Jurkat, Clone E6-1 (cell line): ENCODE data around the gene GBP2.
A peak's percentile ranks its signal among the peaks of the same experiment; 100 is the strongest.
"Not testable (repeated sequence)": the region's sequence is repeated elsewhere in the genome, so short reads cannot be mapped to it uniquely, and the experiment has no call there.

Experiments
- DNase-seq: peaks from one replicate; pipeline ENCODE4 v3.0.0-alpha.2; 2011; ENCODE audit warnings: low read depth, low spot score
- H3K4me3 ChIP-seq: 2 replicates; pipeline ENCODE4 v1.5.1; 2011; ENCODE audit warnings: mild to moderate bottlenecking, low read length, control low read depth, moderate library complexity

Gene GBP2

DNA sequence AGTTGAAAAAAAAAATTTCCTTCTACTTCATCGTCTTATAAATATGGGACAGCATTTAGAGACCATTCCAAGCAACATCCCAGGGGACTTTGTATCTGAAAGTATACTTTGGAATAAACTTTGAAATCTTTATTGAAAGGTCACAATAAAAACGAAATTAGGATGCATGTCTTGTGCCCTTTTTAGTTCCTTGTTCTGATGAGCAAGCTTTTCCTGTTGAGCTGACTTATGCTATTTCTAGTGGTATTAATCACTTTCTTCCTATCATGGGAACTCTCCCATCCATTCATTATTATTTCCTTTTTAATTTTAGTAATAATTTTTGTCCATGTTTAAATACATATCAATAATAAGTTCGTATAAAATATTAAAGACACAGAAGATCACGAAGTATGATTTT, 4.0 kb upstream of the GBP2 start:
- H3K4me3 ChIP-seq = no peak overlapping the region
- no peak for DNase-seq

DNA sequence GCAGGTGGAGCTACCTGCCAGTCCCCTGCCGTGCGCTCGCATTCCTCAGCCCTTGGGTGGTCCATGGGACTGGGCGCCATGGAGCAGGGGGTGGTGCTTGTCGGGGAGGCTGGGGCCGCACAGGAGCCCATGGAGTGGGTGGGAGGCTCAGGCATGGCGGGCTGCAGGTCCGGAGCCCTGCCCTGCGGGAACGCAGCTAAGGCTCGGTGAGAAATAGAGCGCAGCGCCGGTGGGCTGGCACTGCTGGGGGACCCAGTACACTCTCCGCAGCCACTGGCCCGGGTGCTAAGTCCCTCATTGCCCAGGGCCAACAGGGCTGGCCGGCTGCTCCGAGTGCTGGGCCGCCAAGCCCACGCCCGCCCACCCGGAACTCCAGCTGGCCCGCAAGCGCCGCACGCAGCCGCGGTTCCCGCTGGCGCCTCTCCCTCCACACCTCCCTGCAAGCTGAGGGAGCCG, 2.1 kb upstream of the GBP2 start:
- not testable (repeated sequence) for H3K4me3 ChIP-seq, DNase-seq

DNA sequence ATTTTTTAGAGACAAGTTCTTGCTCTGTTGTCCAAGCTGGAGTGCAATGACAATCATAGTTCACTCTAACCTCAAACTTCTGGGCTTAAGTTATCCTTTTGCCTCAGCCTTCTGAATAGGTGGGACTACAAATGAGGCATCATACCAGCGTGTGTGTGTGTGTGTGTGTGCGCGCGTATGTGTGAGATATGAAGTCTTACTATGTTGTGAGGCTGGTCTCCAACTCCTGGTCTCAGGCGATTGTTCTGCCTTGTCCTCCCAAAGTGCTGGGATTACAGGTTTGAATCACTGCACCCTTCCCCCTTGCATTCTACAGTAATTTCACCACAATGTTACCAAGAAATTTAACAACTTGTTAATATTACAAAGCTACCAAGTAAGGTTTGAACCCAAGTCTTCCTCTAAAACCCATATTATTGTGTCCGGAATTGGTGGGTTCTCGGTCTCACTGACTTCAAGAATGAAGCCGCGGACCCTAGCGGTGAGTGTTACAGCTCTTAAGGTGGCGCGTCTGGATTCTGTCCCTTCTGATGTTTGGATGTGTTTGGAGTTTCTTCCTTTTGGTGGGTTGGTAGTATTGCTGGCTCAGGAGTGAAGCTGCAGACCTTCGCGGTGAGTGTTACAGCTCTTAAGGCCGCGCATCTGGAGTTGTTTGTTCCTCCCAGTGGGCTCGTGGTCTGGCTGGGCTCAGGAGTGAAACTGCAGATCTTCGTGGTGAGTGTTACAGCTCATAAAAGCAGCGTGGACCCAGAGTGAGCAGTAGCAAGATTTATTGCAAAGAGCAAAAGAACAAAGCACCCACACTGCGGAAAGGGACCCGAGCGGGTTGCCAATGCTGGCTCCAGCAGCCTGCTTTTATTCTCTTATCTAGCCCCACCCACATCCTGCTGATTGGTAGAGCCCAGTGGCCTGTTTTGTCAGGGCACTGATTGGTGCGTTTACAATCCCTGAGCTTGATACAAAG, 970 bp upstream of the GBP2 start:
- not testable (repeated sequence) for DNase-seq, H3K4me3 ChIP-seq

DNA sequence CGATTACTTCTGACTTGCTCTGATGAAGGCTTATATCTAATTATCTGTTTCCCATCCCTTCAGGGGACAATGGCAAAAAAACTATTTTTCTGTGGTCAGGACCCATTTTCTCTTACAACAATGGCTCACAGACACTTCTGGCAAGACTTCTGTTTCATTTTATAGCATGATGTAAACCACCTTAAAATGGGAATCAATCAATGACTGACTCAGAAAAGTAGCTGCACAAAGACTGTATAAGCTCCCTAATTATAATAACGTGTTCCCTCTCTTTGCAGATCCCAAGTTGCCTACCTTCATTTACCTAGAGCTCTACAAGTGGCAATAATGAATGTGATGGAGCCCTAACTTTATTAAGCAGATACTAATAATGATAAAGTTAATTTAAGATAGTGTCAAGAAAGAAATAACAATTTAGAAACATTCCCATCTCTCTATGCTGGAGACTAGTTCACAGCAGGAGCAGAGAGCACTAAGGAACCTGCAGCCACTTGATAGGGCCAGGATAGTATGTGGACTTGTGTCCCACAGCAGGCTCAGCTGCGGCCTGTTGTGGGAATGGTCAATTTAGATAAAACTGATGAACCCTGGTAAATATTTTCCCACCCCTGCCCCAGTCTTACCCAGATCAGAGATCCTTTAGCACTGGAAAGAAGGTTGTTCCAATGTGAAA, 538 bp downstream of the GBP2 start:
- no peak overlapping the region for H3K4me3 ChIP-seq
- no peak for DNase-seq

DNA sequence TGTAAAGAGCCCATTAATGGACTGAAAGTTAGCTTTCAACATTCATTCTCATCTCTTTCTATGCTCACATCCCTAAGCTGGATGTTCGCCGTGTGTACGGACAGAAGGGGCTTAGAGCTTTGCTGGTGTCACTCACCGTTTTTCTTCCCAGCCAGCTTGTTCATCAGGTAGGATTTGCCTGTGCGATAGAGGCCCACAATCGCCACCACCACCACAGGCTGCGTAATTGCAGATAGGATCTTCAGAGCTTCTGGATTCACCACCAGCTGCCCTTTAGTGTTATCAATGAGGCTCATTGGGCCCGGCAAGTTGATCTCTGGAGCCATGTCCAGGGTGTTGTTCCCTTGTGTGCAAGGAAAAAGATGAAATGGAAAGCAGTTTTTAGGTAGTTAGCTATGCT, 4.3 kb downstream of the GBP2 start:
- no peak for DNase-seq
- H3K4me3 ChIP-seq = no peak overlapping the region

DNA sequence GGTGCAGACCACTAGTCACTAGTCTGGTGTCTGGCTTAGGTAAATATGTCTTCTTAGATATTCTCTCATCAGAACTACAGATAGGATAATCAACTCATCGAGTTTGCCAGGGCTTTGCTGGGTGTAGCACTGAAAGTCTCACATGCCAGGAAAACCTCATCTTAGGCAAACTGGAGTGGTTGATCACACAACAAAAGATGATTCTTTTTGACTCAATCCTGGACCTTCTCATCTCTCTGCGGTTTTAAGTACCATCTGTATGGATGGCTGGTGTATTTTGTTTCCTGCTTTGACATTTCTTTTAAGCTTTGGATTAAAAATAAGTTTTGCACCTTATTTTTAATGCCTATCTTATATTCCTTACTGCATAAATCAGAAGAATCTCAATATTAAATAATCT, 11.3 kb downstream of the GBP2 start:
- H3K4me3 ChIP-seq = no peak overlapping the region
- DNase-seq = peak; percentile 46

DNA sequence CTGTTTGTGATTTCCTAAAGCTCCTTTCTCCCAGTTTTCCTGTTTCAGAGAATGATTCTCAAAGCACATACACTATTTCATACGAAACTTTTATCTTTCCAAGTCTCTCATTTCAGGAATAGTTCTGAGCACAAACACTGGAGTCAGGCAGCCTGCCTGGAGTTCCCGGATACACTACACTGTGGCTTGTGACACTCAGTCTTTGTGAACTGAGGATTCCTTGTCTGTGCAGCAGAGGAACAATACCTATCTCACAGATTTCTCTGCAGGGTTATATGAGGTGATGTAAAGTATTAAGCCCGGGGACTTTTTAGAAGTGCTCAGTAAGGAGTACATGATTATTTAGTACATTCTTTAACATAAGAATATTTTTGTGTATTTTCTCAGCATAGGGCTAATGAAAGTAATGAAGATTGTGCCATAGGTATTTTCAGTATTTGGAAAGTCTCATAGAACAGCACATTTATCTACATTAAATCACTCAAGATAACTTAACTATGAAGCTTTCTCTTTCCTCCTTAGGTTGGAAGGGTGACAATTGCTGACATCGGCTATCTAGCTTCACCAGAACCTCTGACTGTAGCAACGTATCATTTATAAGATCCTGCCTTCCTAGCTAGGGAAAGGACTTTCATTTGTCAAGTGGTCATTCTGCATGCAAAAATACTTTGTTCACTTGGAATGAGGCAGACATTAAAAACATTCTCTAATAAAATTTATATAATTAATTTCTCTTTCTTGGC, 12.9 kb downstream of the GBP2 start:
- DNase-seq = no peak
- no peak overlapping the region for H3K4me3 ChIP-seq

DNA sequence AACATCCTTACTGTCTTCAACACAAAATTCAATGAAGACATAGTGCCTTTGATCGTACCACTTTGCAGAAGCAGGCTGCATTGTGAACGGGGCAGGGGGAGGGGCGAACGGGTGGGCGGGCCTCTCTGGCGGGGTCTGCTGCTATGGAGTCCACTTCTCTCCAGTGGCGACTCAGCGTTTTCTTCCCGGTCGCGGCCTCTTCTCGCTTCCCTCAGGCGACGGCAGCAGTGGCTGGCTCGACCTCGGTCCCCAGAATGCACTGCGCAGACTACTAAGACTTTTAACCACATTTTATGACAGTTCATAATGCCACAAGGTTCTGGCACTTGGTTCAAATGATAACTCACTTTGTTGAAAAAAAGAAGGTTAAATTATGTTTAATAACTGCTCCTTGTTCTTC, 21.2 kb downstream of the GBP2 start:
- no peak for DNase-seq

DNA sequence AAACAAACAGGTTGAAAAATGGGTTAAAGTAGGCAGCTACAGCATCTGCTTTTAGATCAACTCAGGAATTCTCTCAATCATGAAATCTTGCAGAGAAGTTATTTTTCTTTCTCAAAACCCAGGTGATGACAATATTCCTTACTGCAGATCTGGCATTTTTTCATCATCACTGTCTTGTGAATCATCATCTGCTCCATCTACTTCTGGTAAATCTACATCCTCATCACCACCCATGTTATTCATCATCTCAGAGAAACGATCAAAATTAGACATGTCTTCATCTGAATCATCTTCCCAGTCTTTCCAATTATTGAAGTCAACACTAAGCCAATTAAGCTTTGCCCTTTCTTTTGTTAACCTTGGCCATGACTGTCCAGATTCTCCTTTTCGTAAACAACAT, 21.8 kb downstream of the GBP2 start:
- no peak overlapping the region for H3K4me3 ChIP-seq
- no peak for DNase-seq

More for the DNA sequence above, 21.2 kb downstream of the GBP2 start:
- H3K4me3 ChIP-seq = no peak overlapping the region

DNA sequence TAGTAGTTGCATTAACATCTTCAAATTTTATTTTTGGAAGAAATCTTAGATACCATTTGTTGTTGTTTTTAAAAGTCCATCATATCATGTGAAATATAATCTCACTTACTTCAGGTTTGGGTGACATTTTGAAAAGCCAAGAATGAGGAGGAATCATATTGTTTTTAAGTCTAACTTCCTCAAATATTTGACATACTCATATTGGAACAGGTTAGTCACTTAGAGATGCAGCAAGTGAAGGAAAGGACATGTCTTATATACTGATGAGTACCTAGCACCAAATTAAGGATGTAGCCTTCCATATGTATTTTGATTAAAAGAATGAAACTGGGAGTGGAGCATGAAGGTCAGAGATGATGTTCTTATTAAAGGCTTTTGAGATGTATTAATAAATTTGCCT, 23.9 kb downstream of the GBP2 start:
- DNase-seq = no peak

DNA sequence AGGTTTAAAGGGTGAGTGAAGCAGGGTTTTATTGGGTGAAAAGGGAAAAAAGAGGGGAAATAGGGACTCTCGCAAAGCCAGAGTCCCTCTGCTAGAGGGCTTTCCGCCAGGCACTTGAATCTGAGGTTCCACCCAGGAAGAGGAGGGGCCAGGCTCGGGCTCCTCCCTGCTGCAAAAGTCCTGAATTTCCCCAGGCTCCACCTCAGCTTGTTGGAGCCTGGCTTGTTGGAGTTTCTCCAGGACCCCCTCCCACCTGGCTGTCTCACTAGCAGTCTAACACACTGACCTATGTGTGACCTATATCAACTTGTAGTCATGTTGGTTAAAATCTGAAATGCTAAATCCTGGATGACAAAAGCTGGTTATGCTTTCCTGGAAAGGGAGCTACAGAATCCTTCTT, 25.5 kb downstream of the GBP2 start:
- DNase-seq = no peak
- H3K4me3 ChIP-seq = no peak overlapping the region

More for the DNA sequence above, 23.9 kb downstream of the GBP2 start:
- no peak overlapping the region for H3K4me3 ChIP-seq

DNA sequence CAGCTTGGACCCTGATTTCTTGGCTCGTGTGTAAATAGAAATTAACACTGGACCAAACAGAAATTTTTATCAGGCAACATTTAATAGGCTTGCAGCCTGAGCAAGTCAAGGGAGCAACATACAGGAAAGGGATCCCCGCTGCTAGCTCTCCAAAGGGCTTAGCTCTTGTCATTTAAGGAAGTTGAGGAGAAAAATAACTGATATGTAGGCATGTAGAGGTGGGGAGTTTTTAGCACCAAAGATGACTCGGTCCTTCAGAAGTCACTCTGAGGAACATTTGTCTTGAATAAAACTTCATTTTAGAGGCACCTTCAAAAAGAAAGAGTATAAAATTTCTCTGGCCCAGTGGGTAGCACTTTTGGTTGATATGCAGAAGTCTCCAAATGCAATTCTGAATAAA, 27.1 kb downstream of the GBP2 start:
- H3K4me3 ChIP-seq = no peak overlapping the region
- DNase-seq = no peak

DNA sequence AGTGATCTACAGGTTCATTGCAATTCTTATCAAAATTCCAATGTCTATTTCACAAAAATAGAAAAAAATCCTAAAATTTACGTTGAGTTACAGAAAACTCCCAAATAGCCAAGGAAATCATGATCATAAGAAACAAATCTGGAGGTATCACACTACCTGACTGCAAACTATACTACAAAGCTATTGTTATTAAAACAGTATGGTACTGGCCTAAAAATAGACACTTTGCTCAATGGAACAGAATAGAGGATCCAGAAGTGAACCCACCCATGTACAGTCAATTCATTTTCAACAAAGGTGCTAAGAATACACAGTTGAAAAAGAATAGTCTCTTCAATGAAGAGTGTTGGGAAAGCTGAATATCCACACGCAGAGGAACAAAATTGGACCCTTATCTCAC, 30.2 kb downstream of the GBP2 start:
- DNase-seq = no peak
- H3K4me3 ChIP-seq = no peak overlapping the region

DNA sequence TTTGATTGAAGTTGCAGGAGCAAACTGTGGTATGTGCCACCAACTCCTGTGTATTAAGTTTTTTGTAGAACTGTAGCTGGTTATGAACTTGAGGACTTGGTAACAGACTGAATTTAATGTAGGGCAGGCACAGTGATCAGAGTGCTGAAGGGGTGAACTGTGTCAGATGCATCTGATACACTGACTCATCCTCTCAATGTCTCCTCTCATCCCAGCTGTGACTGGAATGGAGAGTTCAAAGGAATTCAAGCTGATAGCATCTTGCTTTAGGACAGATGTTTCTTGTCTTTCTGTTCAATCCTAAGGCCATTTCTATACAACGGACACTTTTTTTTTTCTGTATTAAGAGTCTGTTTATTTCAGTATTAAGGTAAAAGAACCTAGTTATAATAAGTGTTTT, 36.0 kb downstream of the GBP2 start:
- no peak for DNase-seq
- H3K4me3 ChIP-seq = no peak overlapping the region

DNA sequence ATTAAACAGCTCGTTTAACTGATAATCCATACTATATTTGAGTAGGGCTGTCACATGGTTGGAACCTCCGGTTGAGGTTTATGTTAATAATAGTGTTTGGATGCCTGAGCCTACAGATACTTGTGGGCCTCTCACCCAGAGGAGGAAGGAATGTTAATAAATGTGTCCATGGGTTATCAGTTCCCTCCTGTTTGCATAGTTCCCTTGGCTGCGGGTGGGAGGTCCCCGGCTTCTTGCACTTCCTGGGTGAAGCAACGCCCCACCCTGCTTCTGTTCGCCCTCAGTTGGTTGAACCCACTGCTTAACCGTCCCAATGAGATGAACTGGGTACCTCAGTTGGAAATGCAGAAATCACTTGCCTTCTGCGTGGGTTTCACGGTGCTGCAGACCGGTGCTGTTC, 37.3 kb downstream of the GBP2 start:
- no peak overlapping the region for H3K4me3 ChIP-seq
- no peak for DNase-seq

DNA sequence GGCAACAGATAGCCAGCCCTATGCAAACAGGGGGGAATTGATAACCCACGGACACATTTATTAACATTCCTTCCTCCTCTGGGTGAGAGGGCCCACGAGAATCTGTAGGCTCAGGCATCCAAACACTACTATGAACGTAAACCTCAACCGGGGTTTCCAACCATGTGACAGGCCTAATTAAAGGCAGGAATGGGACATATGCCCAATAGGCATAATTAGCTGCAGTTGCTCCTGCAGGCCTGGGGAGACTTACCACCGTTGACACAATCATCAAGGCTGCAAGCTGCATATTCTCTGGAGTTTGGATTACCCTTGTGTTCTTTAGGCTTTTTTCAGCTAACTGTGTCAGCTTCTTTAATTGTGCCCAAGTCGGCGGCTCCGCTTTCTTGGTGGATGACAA, 38.7 kb downstream of the GBP2 start:
- no peak overlapping the region for H3K4me3 ChIP-seq
- no peak for DNase-seq

DNA sequence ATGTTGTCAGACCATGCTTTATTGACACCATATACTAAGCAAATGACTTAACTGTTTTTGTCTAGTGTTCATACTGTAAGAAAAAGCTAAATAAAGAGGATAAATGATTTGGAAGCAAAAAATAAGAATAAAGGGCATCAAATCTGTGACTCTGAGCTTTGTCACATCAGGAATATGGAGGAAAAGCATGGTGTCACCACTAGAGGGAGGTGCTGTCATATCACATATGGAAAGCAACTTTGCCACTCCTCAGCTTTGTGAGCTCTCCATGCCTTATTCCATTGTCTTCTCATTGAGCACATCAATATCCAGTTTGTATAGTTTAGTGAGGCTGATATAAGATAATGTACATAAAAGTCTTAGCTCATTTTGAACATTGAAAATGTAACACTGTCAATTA, 40.1 kb downstream of the GBP2 start:
- H3K4me3 ChIP-seq = no peak overlapping the region

DNA sequence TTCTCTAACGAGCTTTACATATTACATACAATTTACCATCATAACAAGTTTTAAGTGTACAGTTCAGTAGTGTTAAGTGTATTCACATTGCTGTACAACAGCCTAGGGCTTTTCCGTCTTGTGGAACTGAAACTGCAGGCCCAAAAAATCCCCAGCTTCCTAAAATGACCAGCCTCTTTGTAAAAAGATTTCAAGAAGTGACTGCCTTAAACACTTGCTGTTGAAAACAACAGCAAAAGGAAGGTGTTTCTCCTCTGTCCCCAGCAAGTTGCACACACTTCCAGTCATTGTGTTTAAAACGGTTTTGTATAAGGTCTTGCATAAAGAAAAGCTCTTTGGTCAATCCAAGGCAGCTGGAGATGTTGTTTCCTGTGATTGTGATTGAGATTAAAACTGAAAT, 44.9 kb downstream of the GBP2 start:
- H3K4me3 ChIP-seq = no peak overlapping the region
- no peak for DNase-seq

More for the DNA sequence above, 40.1 kb downstream of the GBP2 start:
- DNase-seq = peak; percentile 64

DNA sequence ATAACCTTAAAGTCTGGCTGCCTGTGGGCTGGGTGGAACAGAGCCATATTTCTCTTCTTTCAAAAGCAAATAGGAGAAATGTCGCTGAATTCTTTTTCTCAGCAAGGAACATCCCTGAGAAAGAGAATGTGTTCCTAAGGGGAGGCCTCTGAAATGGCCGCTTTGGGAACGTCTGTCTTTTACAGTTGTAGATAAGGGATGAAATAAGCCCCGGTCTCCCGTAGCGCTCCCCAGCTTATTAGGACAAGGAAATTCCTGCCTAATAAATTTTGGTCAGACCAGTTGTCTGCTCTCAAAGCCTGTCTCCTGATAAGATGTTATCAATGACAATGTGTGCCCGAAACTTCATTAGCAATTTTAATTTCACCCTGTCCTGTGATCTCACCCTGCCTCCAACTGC, 45.8 kb downstream of the GBP2 start:
- not testable (repeated sequence) for H3K4me3 ChIP-seq, DNase-seq
